HG02571 (cell line): ENCODE measurements around the gene UTP11.
A peak's percentile ranks its signal among the peaks of the same experiment; 100 is the strongest.
"Not testable (repeated sequence)": the region's sequence is repeated elsewhere in the genome, so short reads cannot be mapped to it uniquely, and the experiment has no call there.

ENCODE experiments used
- ATAC-seq: cut with Tn5 transposase; IDR thresholded peaks from one replicate; pipeline ENCODE4 v1.9.1; 2021; ENCODE audit warnings: mild to moderate bottlenecking, moderate library complexity; ENCODE audit not compliant: unreplicated experiment

UTP11 gene

DNA sequence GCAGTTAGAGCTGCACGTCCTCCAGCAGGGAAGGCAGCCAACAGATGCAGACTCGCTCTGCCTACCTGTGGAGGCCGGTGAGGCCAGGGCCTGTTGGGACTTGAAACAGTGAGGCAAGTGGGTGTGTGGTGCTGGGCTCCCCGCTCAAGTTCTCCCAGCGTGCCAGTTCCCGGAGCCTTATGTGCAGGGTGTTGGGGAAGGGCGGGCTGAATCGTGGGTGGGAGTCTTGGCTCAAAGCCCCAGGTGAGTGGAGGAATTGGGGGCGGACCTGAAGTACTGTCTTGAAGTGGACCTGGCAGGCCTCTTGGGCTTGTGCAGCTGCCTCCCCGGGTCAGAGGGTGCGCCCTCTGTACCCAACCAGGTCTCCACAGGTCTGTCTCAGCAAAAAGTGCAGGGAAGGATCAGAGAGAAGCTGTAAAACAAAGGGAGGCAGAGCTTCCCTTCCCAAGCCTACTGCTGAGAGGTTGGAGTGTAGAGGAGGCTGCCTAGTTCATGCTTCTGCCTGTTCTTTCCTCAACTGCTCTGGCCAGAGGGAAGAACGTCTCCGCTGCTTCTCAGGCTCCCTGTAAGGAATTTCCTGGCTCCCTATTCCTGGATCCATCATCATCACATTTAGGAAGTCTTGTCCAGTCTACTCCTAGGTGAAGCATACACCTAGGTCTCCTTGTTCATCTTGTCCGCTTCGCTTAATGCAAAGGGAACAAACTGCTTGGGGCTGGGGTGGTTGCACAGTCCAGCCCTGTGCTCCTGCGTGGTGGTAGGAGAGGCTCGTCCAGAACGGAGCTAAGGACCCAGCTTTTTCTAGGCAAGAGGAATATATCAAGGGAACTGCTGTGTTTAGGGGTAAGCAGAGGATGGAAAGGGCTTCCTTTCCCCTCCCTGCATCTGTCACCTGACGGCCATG lies 14.9 kb downstream of the UTP11 start:
- no peak for ATAC-seq

DNA sequence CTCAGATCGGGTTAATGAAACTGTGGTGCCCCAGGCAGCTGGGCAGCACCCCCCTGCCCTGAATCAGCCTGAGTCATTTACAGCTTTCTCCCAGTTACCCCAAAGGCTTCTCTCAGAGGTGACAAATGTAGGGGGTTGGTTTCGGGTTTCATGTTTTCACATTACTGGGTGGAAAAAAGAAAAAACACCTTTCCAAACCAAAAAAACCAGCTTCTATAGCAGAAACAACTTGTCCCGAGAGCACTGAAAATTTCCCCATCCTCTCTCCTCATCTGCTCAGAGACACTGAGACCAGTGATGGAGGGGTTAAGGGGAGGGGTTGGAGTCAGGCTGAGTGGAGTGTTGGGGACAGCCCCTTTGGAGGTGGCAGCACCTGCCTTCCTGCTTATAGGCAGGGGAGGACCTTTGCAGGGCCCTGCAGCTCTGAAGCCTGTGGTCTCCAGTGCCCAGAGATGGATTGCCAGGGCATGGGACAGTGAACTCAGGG lies 15.6 kb downstream of the UTP11 start:
- peak; percentile 75 for ATAC-seq

- ATAC-seq, result no peak
Observed at GRCh38 chr1:38028671-38029070, 16.1 kb downstream of the UTP11 start.

GRCh38 chr1:38029081-38029681 lies 16.6 kb downstream of the UTP11 start:
- ATAC-seq, result no peak

DNA sequence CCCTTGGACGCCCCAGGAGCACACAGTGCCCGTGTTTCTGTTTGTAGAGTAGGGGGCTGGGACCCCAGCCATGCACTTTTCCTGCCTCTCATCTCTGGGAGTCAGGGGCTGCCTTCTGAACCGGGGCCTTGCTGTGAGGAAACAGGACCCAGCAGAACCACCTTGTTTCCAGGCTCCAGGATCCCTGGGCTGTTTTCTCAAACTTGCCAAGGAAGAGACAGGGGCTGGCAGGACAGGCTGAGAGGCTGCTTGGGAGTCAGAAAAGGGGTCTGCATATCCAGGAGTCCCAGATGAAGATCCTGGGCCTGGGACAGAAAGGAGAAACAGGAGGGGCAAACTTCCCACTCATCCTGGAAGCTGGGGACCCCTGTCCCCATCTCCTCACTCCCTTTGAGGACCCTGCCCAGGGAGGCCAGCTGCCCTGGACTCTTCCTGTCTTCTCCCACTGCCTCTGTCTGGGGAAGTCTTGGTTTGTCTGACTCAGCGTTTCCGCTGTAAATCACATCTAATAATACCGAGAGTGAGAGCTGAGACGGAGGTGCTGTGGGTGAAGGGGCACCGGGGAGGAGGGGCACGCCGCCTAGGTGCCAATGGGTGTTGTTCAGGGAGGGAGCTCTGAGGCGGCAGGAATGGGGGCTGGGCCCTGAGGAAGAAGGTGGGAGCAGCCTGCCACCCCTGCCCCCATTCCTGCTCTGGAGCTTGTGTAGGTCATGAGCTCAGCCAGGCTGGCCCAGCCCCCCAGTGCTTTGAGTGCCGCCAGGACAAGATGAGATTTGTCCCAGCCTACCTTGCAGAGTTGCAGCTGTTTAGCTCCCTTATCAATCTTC lies 17.4 kb downstream of the UTP11 start:
- peak; percentile 37 for ATAC-seq

DNA sequence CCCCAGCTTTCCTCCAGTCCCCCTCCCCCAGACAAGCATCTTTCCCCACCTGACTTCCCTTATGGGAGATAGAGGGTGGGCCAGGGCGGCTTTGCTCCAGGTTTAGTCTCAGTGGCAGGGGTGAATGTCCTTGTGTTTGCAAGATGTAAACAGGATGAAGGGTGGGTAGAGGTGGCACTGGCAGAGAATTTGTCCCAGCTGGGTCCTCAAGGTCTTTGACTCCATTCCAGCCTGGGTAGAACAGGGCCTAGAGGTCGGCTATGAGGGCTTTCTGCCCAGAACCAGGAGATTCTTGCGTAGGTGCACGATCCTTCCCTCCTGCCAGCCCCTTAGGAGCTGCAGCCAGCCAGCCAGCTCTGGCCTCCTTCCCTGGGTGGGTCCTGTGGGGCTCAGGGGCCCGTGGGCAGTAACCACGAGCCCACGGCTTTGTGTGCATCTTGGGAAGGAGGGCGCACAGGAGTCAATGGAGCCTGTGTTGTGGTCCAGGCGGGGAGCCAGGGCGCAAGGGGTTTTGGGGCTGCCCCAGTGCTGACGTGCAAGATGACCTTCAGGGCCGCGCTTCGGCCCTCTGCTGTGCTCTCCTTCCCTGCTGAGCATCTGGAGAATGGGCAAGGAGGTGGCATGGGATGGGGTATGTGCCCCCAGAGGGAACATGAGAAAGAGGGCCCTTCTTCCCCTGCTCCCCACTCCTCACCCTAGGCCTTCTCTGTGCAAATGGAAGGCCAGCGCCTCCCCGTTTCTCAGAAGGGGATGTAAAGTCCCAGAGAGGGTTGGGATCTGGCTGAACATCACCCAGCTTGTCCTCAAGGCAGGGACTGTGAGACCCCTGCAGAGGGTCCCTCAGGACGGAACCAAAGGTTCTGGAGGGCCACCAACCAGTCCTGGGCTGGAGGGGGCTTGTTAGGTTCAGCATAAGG lies 18.3 kb downstream of the UTP11 start:
- no peak for ATAC-seq

GRCh38 chr1:38031513-38031866 lies 19.0 kb downstream of the UTP11 start:
- ATAC-seq, result no peak

GRCh38 chr1:38032992-38033391 lies 20.5 kb downstream of the UTP11 start:
- ATAC-seq, result not testable (repeated sequence)

- ATAC-seq, result no peak
Observed at GRCh38 chr1:38034871-38035270, 22.3 kb downstream of the UTP11 start.

DNA sequence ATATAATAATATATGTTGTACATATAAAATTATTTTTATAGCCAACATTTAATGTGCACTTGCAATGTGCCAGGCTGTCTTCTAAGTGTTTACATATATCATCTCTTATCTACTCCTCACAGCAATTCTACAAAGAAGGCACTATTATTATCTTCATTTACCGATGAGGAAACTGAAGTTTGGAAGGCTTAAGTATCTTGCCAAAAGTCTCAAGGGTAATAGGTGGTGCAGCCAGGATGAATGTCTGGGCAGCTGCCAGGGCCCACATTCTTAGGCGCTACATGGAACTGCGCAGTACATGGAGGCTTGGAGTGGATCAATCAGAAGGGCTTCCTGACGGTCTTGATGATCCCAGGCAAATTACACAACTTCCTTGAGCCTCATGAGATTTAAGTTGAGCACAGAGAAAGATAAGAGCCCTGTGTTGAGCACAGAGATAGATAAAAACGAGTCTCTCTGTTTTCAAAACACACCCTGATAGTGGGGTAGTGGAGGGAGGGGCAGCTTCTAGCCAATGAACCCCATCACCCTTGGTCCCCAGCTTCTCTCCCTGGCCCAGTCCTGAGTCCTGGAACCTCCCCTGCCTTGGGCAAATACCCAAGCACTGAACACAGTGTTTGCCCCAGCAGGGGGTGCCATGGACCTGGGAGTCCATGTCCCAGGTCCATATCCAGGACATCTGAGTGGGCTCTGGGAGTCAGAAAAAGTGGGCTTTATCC lies 24.8 kb downstream of the UTP11 start:
- no peak for ATAC-seq

DNA sequence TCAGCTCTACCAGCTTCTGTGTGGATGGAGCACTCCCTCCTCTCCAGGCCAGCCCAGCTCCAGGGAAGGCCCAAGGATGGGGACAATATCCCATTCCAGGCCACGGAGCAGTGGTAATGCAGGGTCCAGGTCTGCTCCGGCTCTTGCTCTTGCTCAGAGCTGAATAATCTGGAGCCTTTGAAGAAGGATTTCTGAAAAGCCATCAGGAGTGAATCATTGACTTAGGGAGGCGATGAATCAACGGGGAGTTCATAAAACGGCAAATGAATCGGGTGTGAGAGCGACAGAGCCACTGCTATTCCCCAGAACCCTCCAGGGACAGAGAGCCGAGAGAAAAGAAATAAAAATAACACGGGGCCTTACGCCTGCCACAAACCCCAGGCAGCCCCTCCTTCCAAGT lies 26.3 kb downstream of the UTP11 start:
- no peak for ATAC-seq

- ATAC-seq, result no peak
Observed at GRCh38 chr1:38039331-38040088, 27.0 kb downstream of the UTP11 start.

DNA sequence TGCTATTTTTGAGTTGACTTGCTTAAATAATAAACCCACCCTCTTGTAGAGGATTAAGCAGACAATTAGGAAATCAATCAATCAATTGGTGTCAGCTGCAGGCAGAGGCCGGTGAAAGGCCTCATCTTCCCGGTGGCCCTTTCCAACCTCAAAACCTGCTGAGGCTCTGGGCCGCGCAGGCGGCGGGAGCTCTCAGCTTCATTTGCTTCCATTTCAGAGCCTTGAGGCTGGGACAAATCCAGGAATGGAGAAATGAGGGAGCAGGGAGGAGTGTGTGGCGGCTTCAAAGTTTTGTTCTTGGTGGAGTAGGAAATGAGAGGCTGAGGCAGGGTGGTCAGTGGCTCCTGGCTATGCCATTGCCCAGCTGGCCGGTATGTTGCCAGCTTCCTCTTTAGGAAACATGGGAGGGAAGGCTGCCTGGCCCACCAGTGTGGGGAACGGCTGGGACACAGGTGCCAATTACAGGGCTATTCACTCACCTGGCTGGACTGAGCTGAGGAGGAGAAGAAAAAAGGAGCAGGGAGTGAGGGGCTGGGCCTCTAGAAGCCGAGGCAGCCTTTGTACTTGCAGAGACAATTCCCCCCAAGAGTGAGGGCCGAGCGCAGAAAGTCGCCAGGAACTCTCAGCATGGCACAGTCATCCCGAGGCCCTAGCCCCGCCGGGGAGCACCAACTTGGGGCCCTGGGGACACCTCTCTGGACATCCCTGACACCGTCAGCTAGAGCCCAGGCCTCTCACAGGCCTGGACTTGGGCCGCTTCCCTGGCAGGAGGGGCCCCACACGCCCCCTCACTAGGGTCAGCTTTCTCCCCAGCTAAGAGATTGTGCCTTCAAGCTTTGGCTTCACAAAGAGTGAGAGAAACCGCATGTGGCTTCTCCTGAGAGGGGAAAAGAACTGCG lies 29.7 kb downstream of the UTP11 start:
- no peak for ATAC-seq

- no peak for ATAC-seq
Observed at GRCh38 chr1:38043036-38043747, 30.7 kb downstream of the UTP11 start.

DNA sequence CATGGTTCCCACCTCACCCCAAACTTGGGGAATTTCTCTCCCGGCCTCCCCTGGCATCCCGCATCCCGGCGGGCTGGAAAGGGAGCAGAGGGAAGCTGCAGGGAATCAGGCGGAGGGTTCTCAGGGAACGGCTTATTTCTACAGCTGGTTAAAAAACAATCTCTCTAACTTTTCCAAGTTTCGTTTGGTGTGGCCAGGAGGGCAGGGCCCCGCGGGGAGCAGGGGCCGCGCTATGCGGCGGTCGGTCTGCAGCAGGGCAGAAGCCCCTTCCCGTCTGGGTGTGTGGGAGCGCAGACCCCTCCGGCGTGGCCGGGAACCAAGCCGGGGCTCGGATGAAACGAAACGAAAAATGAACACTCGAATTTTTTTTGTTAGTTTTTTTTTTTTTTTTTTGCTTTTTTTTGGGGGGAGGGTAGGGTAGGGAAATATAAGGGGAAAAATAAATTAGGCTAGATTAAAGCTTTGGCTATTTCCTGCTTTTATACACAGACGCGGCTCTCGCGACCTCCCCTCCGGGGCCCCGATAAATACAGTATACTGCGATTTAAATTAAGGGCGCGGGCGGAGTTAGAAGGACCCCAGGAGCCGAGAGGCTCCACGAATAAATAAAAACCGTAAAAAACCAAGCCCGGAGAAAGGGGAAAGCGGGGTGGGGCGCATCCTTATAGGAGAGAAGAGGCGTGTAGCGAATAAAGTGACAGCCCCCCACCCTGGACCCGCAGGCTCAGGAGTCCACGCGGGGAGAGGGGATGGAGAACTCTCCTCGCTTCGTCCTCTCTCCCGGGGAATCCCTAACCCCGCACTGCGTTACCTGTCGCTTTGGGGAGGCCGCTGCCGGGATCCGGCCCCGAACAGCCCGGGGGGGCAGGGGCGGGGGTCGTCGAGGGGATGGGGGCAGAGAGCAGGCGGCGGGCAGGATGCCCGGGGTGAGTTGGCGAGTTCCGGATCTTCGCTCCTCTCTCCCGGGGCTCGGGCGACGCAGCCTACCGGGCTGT lies 32.0 kb downstream of the UTP11 start:
- ATAC-seq, result no peak
